Tibial artery (tissue), 4 donors: Measurements from ENCODE around the gene SEC31A.

Source experiments
- DNase-seq, 2 donors: peaks; one replicate each; pipeline ENCODE4 v3.0.0-alpha.2; 2019
- H3K27ac ChIP-seq, 2 donors: fragments of 200-600 bp; sonication (generic) in 1 of 2; 1 replicate in 1 of 2; 2 replicates in 1 of 2; pipeline ENCODE4 v1.5.1; 2018 to 2019; ENCODE audit warnings: mild to moderate bottlenecking in 1 of 2
- H3K27me3 ChIP-seq, 2 donors: fragments of 200-600 bp; sonication (generic) in 1 of 2; one replicate each; pipeline versions ENCODE4 v1.5.1 to v1.6.0; 2016 to 2019
- H3K36me3 ChIP-seq, 3 donors: fragments of 200-600 bp; sonication (generic) in 2 of 3; one replicate each; pipeline ENCODE4 v1.5.1; 2016 to 2019; ENCODE audit warnings: mild to moderate bottlenecking in 2 of 3
- H3K4me1 ChIP-seq, 4 donors: fragments of 200-600 bp; sonication (generic) in 2 of 4; 1 replicate in 3 of 4; 2 replicates in 1 of 4; pipeline ENCODE4 v1.5.1; 2016 to 2019
- H3K4me3 ChIP-seq, 2 donors: fragments of 200-600 bp; sonication (generic) in 1 of 2; 1 replicate in 1 of 2; 2 replicates in 1 of 2; pipeline ENCODE4 v1.5.1; 2018 to 2019; ENCODE audit warnings: mild to moderate bottlenecking in 2 of 2
- H3K9me3 ChIP-seq, 3 donors: fragments of 200-600 bp; sonication (generic) in 1 of 3; one replicate each; pipeline ENCODE4 v1.5.1; 2016 to 2019
- intact Hi-C: fragments of 100-400 bp; cut with DNase I; formaldehyde crosslinking; loops from one replicate; pipeline ENCODE4 v1.15.0; 2023; ENCODE audit warnings: low total_unique reads
- TF ChIP-seq, protein P1 (sequence below), 2 experiments: fragments of 200-600 bp in 1 of 2; fragments of 450-650 bp in 1 of 2; IDR thresholded peaks; one replicate each; pipeline ENCODE4 v1.5.1; 2017 to 2019; ENCODE audit warnings: antibody characterized with exemption in 2 of 2, mild to moderate bottlenecking in 1 of 2, moderate library complexity in 1 of 2

SEC31A gene

DNA sequence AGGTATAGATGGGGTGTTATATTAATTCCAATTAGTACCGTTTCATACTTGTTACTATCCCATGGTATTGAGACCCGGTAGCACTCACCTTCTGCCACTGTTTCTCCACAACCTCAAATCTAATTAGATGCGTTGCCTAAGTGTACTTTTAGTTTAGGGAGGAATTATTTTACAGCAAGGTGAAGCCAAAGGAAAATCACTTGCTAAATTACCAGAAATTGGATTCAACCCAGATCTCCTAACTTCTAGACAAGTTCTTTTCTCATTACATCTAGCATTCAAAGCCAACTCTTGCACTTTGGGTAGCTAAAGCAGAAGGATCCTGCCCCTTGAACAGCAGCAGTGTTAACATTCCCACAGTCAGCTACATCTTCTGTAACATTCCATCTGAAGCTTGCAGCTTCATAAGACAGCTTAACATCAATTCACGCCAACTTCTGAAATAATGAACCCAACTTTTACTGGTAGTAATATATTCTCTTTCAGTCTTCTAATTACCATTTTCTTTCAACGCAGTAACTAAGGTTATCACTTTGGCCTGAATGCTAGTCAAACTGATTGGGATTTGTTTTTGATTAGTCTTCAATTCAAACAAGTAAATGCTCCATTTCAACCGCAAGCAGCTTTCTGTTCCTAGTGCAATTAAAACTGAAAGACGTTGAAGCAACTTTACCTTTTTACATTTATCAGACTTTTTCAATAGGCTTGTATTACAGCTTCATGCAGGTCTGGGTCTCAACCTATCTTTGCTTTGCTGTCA, 934 bp upstream of the SEC31A start:
- no peak for DNase-seq
- peaks cover 0 to 37% (median 14%) of the 10 kb centered on the region in 4 donors for H3K4me1 ChIP-seq
- H3K9me3 ChIP-seq, result no peaks in the 10 kb centered on the region
- TF ChIP-seq, protein P1, sequence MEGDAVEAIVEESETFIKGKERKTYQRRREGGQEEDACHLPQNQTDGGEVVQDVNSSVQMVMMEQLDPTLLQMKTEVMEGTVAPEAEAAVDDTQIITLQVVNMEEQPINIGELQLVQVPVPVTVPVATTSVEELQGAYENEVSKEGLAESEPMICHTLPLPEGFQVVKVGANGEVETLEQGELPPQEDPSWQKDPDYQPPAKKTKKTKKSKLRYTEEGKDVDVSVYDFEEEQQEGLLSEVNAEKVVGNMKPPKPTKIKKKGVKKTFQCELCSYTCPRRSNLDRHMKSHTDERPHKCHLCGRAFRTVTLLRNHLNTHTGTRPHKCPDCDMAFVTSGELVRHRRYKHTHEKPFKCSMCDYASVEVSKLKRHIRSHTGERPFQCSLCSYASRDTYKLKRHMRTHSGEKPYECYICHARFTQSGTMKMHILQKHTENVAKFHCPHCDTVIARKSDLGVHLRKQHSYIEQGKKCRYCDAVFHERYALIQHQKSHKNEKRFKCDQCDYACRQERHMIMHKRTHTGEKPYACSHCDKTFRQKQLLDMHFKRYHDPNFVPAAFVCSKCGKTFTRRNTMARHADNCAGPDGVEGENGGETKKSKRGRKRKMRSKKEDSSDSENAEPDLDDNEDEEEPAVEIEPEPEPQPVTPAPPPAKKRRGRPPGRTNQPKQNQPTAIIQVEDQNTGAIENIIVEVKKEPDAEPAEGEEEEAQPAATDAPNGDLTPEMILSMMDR (IDR thresholded peaks at IDR 0.05), result no peak
- intact Hi-C loops, result no loop called here
- peak overlapping the region; percentile 80 to 87 for H3K4me3 ChIP-seq
- H3K27me3 ChIP-seq, result no peaks in the 10 kb centered on the region
- H3K36me3 ChIP-seq, result peaks cover 0 to 18% (median 7%) of the 10 kb centered on the region in 3 donors
- peak overlapping the region; percentile 92 to 93 for H3K27ac ChIP-seq

DNA sequence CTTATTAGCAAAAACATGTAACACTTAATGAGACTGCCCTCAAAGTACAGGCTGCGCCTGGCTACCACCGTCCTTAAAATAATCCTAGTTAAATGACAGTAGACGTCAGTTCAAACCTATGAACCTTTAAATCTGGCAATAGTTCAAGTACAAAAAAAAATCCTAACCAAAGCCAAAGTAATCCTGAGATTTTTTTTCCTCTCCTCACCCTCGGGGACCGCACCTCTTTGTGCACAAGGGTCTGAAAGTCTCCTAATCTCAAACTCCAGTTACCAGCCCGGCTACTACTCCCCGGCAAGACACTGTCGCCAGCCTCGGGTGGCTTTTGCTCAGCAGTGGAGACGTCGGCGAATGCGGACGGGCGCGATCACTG, 439 bp downstream of the SEC31A start:
- no peak for DNase-seq
- intact Hi-C loops, result no loop called here
- TF ChIP-seq, protein P1 (IDR thresholded peaks at IDR 0.05), result no peak
- Histone ChIP-seq H3K4me1 (peaks cover 0 to 44% (median 22%) of the 10 kb centered on the region in 4 donors), H3K27me3 (no peaks in the 10 kb centered on the region), H3K9me3 (no peaks in the 10 kb centered on the region), H3K27ac (peak overlapping the region; percentile 92 to 93), H3K36me3 (peaks cover 0 to 17% (median 7%) of the 10 kb centered on the region in 3 donors), H3K4me3 (peak overlapping the region; percentile 80 to 87)

DNA sequence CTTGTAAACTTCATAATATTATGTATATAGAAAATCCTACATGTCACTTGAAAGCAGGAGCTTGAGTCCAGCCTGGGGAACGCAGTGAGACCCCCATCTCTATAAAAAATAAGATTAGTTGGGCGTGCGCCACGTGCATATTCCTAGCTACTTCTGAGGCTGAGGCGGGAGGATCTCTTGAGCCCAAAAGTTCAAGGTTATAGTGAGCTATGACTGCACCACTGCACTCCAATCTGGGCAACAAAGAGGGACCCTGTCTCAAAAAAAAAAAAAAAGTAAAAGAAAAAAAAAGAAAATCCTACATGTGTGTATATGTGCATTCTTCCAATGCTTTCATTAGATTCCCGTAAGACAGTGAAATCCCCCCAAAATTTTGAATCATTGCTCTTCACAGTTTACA, 1.7 kb downstream of the SEC31A start:
- no peaks in the 10 kb centered on the region for H3K9me3 ChIP-seq
- intact Hi-C loops, result no loop called here
- no peaks in the 10 kb centered on the region for H3K27me3 ChIP-seq
- peak overlapping the region; percentile 80 to 87 for H3K4me3 ChIP-seq
- peaks cover 0 to 50% (median 23%) of the 10 kb centered on the region in 4 donors for H3K4me1 ChIP-seq
- TF ChIP-seq, protein P1 (IDR thresholded peaks at IDR 0.05), result no peak
- peaks cover 0 to 7% (median 7%) of the 10 kb centered on the region in 3 donors for H3K36me3 ChIP-seq
- no peak for DNase-seq
- H3K27ac ChIP-seq, result peak overlapping the region in 1 of 2 donors; percentile 93

DNA sequence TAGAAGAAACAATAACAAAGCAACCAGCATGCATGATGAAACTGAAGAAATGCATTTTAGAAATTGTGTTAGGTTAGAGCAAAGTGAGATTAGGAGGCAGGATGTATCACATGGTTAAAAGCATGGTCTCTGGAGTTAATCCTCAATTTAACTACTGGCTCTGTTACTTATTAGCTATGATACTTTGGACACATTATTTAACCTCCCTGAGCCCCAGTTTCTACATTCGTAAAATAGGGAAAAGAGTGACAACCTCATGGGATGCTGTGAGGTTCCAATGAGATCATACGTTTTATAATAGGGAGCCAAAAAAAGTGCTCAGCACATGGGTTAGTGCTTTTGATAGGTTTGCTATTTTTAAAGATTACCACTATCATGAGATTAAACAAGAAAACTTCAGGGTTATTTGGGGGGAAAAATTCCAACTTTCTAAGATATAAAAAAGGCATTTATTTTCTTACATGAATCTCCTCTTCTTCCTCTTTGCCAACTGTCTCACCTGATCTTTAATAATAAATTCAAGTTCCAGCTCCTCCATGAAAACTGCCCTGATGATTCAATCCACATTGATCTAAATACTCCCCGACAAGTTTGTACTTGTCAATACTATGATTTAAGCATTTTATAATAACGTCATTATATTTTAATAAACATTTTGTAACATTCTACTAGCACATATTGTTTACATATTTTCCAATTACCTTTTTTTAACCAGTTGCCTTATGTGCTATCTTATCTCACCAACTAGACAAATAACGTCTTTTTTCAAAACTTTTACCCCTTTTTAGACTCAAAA, 4.6 kb downstream of the SEC31A start:
- no peak for DNase-seq
- Histone ChIP-seq H3K27ac (peak overlapping the region in 1 of 2 donors; percentile 24), H3K9me3 (no peaks in the 10 kb centered on the region), H3K27me3 (no peaks in the 10 kb centered on the region), H3K4me3 (no peak overlapping the region), H3K36me3 (no peaks in the 10 kb centered on the region), H3K4me1 (peaks cover 0 to 47% (median 18%) of the 10 kb centered on the region in 4 donors)
- intact Hi-C loops, result no loop called here
- TF ChIP-seq, protein P1 (IDR thresholded peaks at IDR 0.05), result no peak

DNA sequence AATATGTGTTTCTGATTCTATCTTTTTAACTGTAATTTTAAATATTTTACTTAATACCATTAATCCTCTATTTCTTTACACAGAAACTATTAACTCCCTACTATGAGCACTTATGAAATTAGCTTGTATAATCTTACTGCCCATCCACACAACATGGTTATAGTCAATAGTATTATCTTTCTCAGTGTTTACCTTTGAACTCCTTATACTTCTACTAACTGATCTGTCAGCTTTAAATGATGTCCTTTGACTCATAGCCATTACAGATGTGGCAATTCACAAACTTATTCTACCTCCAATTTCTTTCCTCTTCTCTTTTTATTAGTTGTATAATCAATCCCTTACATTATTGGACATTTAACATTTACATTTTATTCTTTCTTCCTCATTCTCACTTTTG, 5.5 kb downstream of the SEC31A start:
- H3K4me3 ChIP-seq, result no peak overlapping the region
- H3K27ac ChIP-seq, result no peak overlapping the region
- intact Hi-C loops, result no loop called here
- DNase-seq, result no peak
- TF ChIP-seq, protein P1 (IDR thresholded peaks at IDR 0.05), result no peak
- peaks cover 0 to 4% (median under 1%) of the 10 kb centered on the region in 3 donors for H3K36me3 ChIP-seq
- peaks cover 0 to 47% (median 18%) of the 10 kb centered on the region in 4 donors for H3K4me1 ChIP-seq
- H3K9me3 ChIP-seq, result no peaks in the 10 kb centered on the region
- H3K27me3 ChIP-seq, result no peaks in the 10 kb centered on the region
